GM21526 (cell line): ENCODE data around the gene PTTG1.
"Not testable (repeated sequence)": the region's sequence is repeated elsewhere in the genome, so short reads cannot be mapped to it uniquely, and the experiment has no call there.

Experiments used
- ATAC-seq: cut with Tn5 transposase; IDR thresholded peaks from one replicate; pipeline ENCODE4 v1.9.1; 2021; ENCODE audit warnings: moderate library complexity; ENCODE audit not compliant: unreplicated experiment, low FRiP score

The PTTG1 gene

GRCh38 chr5:160419458-160420330 is 2.0 kb upstream of the PTTG1 start:
- ATAC-seq = peak; percentile 34

- no peak for ATAC-seq
Measured at GRCh38 chr5:160420331-160420610, 1.4 kb upstream of the PTTG1 start.

- no peak for ATAC-seq
Measured at GRCh38 chr5:160423099-160423498, 1.4 kb downstream of the PTTG1 start.

GRCh38 chr5:160427607-160428006 is 6.0 kb downstream of the PTTG1 start:
- ATAC-seq = no peak

- no peak for ATAC-seq
Measured at GRCh38 chr5:160432196-160432595, 10.5 kb downstream of the PTTG1 start.

- ATAC-seq = no peak
Measured at GRCh38 chr5:160432787-160433186, 11.1 kb downstream of the PTTG1 start.

GRCh38 chr5:160434022-160434531 is 12.4 kb downstream of the PTTG1 start:
- peak; percentile 75 for ATAC-seq

- no peak for ATAC-seq
Measured at GRCh38 chr5:160435532-160435931, 13.9 kb downstream of the PTTG1 start.

GRCh38 chr5:160436017-160436416 is 14.4 kb downstream of the PTTG1 start:
- ATAC-seq = no peak

GRCh38 chr5:160436661-160437060 is 15.0 kb downstream of the PTTG1 start:
- not testable (repeated sequence) for ATAC-seq

- ATAC-seq = no peak
Measured at GRCh38 chr5:160437271-160437670, 15.6 kb downstream of the PTTG1 start.

GRCh38 chr5:160438316-160439204 is 16.9 kb downstream of the PTTG1 start:
- peak; percentile 40 for ATAC-seq

- ATAC-seq = peak; percentile 69
Measured at GRCh38 chr5:160439205-160439600, 17.5 kb downstream of the PTTG1 start.

GRCh38 chr5:160441311-160441781 is 19.7 kb downstream of the PTTG1 start:
- ATAC-seq = no peak

- no peak for ATAC-seq
Measured at GRCh38 chr5:160442824-160443431, 21.3 kb downstream of the PTTG1 start.

GRCh38 chr5:160444407-160444806 is 22.8 kb downstream of the PTTG1 start:
- no peak for ATAC-seq

GRCh38 chr5:160445132-160445531 is 23.5 kb downstream of the PTTG1 start:
- ATAC-seq = no peak

GRCh38 chr5:160445751-160446150 is 24.1 kb downstream of the PTTG1 start:
- no peak for ATAC-seq

GRCh38 chr5:160448886-160449285 is 27.2 kb downstream of the PTTG1 start:
- no peak for ATAC-seq

GRCh38 chr5:160449458-160449857 is 27.8 kb downstream of the PTTG1 start:
- no peak for ATAC-seq
